Left ventricle myocardium superior (tissue), 1 donor: Measurements from ENCODE around the gene FAM170B. TPM values are rescaled to one million over a fixed set of nuclear protein-coding genes. Genes with fewer than 3 reads are reported as not detected.

Experiments
- ATAC-seq: fragments of 200-7000 bp; cut with Tn5 transposase; one replicate; pipeline ENCODE4 v1.9.1; 2020; ENCODE audit warnings: mild to moderate bottlenecking, moderate library complexity
- DNase-seq: peaks from one replicate; pipeline ENCODE4 v3.0.0-alpha.2; 2020
- intact Hi-C: fragments of 100-400 bp; cut with micrococcal nuclease; formaldehyde crosslinking; loops from one replicate; pipeline ENCODE4 v1.11.0; 2022
- total RNA-seq: library from RNA; stranded (reverse); fragmentation: NEBNext Ultra II Directional; extraction: Animal tissue kit (Norgen Biotek cat#: 25700); gene quantifications from one replicate; pipeline ENCODE4 v1.2.1, GENCODE V29; 2021
- donor health status: DM: no; HTN: yes; CAD: no; lungs with severe emphysema.

The FAM170B gene
- total RNA-seq, 1 donor from 2014 or later: not detected

DNA sequence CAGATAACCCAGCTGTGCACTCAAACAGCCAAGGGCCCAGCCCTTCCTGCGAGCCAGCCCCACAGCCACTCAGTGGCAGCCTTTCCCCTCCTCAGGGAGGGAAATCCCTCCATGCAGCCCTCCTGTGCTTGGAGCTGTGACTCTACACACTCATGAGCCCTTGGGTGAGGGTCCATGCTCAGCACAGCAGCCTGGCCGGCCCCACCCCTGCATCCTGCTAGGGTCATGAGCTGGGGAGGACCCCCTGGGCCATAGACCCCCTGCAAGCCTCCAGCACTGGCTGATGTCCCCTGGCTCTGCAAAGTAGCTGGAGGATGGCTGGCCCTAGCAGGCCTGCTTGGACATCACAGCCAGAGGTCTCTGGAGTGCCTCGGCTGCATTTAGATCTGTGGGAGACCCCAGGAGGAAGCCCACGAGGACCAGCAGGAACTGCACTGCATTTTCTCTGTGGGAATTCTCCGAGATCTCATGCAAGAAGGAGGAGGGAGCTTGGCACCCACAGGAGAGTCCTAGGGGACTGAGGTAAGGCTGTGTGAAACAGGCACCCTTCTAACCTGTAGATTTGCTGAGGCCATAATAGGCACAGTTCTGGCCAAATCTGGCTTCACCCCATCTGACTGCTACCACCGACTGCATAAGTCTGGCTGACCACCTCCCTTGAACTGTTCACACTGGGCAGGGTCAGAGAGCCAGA, 37.0 kb upstream of the FAM170B start:
- intact Hi-C loops: no loop called here
- ATAC-seq: no peak

DNA sequence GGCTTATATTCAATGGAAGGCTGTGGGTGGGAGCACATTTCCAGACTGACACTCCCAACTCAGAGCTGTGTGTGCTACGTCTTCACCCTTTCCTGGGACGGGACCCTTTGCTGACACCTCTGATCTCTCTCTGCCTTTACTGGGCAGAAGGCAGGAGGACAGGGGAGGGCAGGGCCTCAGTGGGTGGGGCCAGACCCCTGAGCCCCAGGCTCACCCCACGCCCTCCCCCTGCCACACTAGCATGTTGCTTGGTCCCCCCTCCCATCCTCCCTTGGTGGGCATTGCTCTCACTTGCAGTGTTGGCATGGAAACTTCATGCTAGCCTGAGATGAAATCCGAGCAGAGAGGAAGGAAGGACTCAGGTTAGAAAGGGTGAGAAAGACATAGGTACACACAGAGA, 36.0 kb upstream of the FAM170B start:
- ATAC-seq (no peak), DNase-seq (no peak)
- intact Hi-C loops: no loop called here

More for the DNA sequence above, 37.0 kb upstream of the FAM170B start:
- DNase-seq: no peak

DNA sequence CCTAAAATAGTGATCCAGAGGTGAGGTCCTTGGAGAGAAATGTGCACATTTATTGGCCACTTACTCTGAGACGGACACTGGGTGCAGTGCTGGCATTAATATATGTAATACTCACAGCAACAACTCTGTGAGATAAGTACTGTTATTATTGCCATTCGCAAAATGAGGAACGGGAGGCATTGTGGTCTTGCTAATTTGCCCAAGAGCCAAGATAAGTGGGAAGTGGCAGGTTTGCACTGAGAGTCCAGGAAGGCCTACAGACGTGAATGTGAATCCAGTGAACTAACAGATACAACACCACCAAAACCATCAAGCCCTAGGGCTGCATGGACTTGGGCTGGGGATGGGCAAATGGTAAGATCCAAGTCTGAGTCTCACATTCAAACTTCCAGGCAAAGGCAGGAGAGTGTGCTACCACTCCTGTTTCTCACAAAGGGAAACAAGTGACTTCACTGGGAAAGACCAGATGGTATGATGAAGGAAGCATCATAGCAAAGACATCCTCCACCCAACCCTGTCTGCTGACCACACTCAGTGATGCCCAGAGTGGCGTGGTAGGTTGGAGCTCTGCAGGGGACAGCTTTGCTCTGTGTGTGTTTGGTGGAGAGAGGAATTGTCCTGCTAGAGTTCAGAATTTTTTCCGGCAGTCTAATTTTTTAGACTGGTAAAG, 35.1 kb upstream of the FAM170B start:
- intact Hi-C loops: no loop called here
- DNase-seq: no peak
- no peak for ATAC-seq

DNA sequence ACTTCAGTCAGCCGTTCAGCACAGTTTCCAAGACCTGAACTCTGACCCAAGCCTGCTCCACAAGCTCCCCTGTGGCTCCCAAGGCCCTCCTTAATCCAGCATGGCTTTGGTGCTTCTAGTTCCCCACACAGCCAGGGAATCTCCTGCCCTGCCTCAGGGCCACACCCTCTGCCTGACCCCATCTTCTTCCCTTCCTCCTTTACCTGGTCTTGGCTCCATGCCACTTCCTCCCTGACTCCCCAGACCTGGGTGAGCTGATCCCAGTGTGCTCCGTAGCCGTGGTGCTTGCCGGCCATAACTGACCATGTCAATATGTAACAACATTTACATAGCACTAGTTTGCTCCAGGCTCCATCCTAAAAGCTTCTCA, 34.3 kb upstream of the FAM170B start:
- DNase-seq (no peak), ATAC-seq (no peak)
- intact Hi-C loops: no loop called here

DNA sequence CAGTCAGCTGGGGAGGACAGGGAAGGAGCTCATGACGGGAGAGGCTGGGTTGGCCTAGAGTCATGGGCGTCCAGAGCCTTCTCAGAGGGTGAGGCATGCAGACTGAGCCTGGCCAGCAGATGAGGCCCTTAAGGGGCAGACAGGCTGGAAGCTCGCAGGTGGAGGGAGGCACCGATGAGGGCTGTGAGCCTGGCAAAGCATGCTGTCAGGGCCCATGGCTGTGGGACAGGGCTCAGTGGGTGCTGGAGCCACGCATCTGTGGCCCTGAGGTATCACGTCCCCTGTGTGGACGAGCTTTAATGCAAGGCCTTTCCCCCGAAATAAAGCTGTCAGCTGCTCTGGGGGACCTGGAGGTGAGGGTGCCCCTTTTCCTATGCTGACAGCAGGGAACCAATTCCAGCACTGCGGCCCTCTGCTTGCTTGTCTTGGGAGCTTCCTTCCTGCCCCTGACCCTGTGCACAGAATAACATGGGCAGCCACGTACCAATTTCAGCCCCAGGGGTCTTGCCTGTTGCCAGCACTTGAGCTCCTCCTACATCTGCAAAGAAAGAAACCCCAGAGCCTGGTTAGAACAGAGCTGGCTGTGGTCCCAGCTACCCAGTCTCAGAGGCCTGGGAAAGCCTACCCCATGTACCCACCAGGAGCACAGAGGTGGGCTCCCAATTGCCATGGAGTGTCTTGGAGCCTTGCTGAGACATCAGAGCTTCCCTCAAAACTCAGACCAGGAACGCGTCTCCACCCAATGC, 33.8 kb upstream of the FAM170B start:
- no peak for ATAC-seq
- intact Hi-C loops: no loop called here
- DNase-seq: no peak

DNA sequence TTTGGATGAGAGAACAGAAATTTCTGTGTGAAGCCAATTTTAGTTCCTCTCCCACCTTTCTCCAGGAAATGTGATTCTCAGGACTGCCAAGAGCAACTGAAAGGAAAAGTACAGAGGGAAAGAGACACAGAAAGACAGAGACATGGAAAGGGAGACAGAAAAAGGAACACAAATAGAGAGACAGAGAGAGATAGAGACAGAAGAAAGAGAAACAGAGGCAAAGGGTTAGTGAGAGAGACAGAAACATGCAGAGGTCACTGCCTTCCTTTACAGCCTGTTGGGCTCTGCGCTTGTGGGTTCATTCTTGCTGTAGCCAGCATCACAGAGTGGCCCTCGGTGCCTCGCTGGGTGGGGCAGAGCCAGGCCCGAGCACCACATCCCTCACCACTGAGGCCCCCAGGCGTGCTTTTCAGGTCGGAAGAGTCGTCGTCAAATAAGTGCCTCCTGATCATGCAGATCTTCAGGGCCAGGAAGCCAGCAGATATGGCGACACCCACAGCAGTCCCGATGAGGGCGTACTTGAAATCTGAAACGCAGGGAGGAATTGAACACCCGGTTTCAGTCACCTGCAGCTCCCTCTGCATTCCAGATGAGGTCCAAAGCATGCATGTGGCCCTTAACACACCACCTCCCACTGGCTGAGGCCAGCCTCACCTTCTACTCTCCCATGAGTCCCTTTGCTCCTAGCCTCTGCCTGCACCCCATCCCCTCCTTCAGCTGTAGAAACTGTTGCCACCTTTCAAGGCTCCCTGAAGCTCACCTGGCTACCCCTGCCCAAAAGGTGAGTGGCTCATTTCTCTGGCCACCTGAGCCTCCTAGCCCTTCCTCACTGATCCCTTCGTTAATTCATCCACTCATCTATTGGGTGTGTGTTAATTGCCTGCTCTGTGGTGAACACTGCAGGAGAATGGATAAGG, 32.9 kb upstream of the FAM170B start:
- ATAC-seq: no peak
- no peak for DNase-seq
- intact Hi-C loops: no loop called here

DNA sequence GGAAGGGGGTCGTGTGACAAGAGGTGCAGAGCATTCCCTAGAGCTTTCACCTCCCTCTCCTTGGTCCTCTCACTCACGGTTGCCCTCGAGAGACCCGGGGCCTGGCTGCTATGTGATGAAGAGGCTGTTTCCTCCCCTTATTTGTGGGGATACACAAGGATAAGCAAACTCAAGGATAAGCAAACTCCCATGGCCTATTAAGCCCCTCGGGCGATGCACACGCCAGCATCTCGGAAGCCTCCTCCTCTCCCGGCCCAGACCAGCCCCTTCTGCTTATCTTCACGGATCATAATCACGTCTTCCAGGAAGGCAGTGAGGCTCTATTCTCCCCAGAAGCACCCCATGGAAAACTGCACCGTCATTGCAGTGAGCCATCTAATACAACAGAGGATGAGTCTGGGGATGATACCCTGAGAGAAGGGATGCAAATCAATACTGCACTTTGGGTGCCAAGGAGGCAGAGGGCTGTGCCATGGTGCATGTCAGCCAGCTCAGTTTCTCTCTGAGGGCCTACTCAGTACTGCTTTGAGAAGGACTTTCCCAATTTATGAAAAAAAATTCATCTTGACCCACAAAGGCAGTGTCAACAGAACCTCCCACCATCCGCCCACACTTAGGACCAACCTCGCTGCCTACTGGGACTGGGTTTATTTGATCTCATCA, 32.1 kb upstream of the FAM170B start:
- DNase-seq (no peak), ATAC-seq (no peak)
- intact Hi-C loops: no loop called here

DNA sequence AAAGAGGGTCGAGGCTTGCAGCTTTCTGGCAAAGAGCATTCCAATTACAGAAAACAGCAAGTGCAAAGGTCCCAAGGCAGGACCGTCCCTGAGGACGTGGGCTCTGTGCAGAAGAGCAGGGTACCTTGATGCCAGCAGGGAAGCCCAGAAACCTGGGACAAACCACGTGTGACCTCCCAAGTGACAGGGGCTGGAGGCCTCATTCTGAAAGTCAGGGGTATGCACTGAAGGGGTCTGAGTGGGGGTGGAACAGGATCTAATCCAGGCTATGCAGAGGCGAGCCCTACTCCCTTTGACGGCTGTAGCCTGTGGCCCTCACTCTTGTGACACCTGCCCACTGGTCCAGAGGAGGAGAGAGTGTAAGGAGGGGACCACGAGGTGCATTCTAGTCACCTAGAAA, 31.4 kb upstream of the FAM170B start:
- DNase-seq (no peak), ATAC-seq (no peak)
- intact Hi-C loops: no loop called here

DNA sequence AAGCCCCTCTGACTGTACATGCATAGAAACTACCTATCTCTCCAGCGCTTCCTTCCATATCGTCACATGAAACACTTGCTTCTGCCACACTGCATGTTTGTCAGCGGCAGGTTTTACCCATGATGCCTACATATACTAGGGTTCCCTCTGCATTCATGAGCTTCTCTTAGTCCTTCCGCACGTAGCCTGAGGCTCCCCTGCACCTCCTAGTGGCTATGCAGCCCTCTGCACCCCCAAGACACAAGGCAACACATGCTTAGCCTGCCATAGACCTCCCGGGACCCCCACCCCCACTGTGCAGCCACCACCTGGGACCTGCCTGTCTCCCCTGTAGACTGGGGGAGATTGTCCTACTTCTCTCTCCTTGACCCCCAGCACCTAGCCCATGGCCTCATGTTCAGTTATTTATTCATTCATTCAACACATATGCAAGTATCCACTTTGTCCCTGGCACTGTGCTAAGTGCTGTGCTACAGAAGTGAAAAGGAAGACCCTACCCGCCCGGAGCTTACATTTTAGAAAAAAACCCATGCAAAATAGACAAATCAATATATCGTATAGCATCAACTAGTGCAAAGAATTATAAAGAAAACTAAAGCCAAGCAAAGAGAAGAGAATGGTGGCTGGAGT, 30.9 kb upstream of the FAM170B start:
- intact Hi-C loops: loop anchor here (5.0 kb wide), 1 partner anchor 182 kb away; no protein-coding TSS in a partner anchor
- ATAC-seq (peak; percentile 76), DNase-seq (peak; percentile 62)

DNA sequence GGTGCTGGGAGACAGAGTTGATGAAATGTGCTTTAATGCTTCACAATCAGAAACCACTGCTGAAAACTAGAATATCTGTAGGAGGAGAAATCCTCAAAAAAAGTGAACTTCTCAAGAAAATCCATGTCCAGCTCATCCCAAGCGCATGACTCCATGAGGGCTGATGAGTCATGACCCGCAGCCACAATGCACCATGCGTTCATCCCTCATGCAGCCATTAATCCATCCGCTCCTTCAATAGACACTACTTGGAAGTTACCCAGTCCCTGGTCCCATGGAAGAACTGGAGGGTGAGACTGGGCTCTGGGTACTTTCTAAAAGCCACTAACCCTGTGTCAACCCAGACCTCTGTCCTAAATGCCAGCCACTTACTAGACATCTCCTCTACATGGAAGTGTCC, 29.9 kb upstream of the FAM170B start:
- ATAC-seq: no peak
- intact Hi-C loops: loop anchor here (5.0 kb wide), 1 partner anchor 181 kb away; no protein-coding TSS in a partner anchor
- DNase-seq: no peak

DNA sequence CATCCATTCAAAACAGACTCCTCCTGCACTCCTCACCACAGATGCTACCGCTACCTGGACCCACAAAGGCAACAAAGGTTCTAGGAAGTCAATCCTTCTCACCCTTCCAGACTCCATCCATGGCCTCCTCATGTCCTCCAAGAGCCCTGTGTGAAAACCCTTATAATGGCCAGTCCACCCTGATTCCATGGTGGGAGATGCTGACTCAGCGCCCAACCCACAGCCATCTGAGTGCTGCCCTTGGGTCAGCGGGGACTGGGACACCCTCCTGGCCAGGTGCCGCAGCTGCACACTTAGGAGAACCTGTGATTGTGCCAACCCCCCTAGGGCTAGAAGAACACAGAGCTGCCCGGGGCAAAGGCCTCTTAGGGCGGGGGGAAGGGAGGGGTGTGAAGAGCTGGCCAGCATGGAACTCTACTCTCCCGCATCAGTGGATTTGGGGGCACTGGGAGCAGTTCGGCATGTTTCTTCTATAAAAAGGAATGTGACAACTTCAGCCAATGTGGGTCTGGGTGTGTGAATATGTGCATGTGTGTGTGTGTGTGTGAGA, 29.0 kb upstream of the FAM170B start:
- no peak for ATAC-seq
- intact Hi-C loops: loop anchor here (5.0 kb wide), 1 partner anchor 181 kb away; no protein-coding TSS in a partner anchor
- no peak for DNase-seq

DNA sequence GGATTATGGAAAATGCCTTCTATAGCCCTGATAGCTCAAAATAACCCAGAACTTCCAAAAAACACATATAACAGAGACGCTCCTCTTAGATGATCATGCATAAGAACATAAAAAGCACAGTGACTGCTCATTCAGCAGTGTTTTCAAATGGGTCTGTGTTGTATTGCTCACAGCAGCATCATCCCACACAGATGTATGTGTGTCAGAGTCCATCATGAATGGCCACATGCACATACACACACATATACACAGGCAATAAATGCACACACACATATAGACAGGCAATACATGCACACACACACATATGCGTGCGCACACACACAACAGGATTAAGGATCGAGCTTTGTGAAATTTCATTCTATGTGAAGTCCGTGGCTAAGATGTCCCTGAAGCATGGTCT, 28.2 kb upstream of the FAM170B start:
- DNase-seq (no peak), ATAC-seq (no peak)
- intact Hi-C loops: loop anchor here (5.0 kb wide), 1 partner anchor 180 kb away; no protein-coding TSS in a partner anchor

DNA sequence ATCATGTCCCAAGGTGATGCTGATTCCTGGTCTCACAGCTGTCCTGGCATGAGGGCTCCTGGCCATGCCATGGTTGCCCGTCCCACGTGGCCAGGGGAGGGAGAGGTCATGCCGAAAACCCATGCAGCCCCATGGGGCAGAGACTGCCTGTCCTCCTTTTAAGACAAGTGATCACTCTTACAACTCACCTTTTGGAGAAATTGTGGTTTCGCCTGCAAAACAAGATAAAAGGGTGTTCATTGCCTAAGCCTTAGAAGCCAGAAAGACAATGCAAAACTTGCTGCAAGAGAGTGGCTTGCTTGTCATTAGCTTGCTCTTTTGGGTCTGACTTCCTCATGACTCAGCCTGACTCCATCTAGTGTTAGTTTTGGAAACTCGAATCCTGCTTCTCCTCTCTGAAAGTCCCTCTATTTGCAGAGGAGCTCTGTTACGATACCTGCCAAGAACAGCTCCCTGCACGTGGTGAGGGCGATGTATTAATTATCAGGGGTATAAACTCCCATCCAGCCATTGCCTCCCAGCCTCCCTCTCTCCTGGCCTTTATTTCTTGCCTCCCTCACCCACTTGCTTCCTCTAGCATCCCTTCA, 27.7 kb upstream of the FAM170B start:
- intact Hi-C loops: loop anchor here (5.0 kb wide), 1 partner anchor 179 kb away; no protein-coding TSS in a partner anchor
- DNase-seq: no peak
- peak; percentile 78 for ATAC-seq

DNA sequence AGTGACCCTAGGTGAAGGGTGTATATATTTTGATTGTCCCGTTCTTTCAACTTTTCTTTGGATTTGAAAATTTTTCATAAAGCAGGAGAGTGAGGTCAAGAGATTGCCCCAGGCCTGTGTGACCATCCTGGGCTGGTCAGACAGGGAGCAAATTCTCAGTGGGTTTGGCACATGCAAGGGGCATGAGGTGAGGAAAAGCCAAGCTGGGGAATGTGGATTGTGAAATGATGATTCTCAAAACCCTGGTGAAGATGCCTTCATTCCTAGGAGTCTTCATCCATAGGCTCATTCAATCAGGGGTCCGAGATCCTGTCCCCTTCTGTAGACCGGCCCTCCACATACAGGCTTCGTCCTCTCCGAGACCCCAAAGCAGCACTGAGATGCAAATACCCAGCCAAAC, 27.0 kb upstream of the FAM170B start:
- intact Hi-C loops: loop anchor here (5.0 kb wide), 1 partner anchor 179 kb away; no protein-coding TSS in a partner anchor
- no peak for DNase-seq
- ATAC-seq: no peak

DNA sequence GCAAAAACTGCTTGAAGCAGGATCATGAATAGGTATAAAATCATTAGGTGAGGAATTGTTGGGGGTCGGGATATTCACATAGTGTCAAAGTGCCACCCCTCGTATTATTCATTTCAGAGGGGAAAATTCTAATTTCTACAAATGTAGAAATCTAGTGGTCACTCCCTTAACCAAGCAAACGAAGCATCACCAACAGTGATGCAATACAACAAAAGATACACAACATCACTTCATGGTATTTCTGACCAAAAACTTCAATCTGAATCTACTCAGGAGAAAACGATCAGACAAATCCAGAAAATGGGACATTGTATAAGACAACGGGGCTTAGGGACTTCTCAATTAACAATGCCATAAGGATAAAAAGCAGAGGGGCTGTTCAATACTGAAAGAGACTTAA, 26.3 kb upstream of the FAM170B start:
- intact Hi-C loops: loop anchor here (5.0 kb wide), 1 partner anchor 178 kb away; no protein-coding TSS in a partner anchor
- ATAC-seq: no peak

DNA sequence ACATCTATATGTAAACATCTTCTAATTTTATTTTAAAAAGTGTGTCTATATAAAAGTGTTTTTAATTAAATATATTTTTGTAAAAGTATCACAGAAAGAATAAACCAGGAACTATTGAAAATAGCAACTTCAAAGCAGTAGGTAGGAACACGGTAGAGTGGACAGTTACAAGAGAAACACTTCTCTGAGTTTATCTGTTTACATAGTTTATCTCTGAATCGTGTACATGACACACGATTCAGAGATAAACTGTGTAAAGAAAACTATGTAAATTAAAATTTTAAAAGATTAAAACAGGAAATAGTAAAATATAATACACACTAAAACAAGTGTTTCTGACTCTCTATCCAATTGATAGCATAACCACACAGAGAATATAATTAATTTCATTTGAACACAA, 25.1 kb upstream of the FAM170B start:
- intact Hi-C loops: no loop called here
- DNase-seq (no peak), ATAC-seq (no peak)

More for the DNA sequence above, 26.3 kb upstream of the FAM170B start:
- DNase-seq: no peak

DNA sequence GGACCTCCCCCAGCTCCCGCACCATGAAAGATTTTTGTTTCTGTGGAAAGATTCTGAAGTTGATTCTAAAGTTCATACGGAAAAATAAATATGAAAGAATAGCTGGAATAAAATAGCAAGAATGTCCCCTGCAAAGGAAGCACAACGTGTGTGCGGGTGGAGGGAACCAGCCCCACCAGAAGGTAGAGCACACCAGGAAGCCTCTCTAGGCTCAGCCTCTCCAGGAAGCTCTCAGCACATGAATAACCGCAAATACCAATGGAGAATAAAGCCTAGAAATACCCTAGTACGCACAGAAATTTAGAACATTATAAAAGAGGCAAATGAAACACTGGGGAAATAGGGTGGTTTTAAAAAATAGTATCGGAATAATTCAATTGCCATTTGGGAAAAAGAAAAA, 24.6 kb upstream of the FAM170B start:
- no peak for ATAC-seq
- intact Hi-C loops: no loop called here

More for the DNA sequence above, 24.6 kb upstream of the FAM170B start:
- no peak for DNase-seq
